Kidney (tissue), 14 donors: ENCODE measurements around the gene PATJ. TPM values are rescaled to one million over a fixed set of nuclear protein-coding genes. Genes with fewer than 3 reads are reported as not detected.

Source experiments
- DNase-seq, 5 donors: peaks; one replicate each; pipeline ENCODE4 v3.0.0-alpha.2; 2013 to 2020
- FAIRE-seq: peaks from 2 replicates; lab custom pipeline; 2012; peaks lifted over from hg19 to GRCh38; lab: Jason Lieb, UNC
- H3K27ac ChIP-seq, 2 donors: one replicate each; pipeline ENCODE4 v1.7.0; 2013; ENCODE audit warnings: low read depth in 2 of 2, low read length in 2 of 2, inconsistent platforms in 1 of 2
- H3K27me3 ChIP-seq: one replicate; pipeline ENCODE4 v1.7.1; 2013; ENCODE audit warnings: low read length, inconsistent platforms; ENCODE audit not compliant: control insufficient read depth, insufficient read depth
- H3K36me3 ChIP-seq, 3 donors: one replicate each; pipeline versions ENCODE4 v1.7.0 to v1.7.1; 2013; ENCODE audit warnings: low read length in 3 of 3, control low read depth in 1 of 3, inconsistent platforms in 1 of 3; ENCODE audit not compliant: insufficient read depth in 3 of 3, control insufficient read depth in 2 of 3
- H3K4me1 ChIP-seq, 3 donors: one replicate each; pipeline versions ENCODE4 v1.7.0 to v1.7.1; 2013; ENCODE audit warnings: low read length in 3 of 3, inconsistent platforms in 1 of 3, low read depth in 1 of 3; ENCODE audit not compliant: control insufficient read depth in 2 of 3, insufficient read depth in 2 of 3
- H3K4me3 ChIP-seq, 3 donors: one replicate each; pipeline versions ENCODE4 v1.7.0 to v1.8.1; 2013; ENCODE audit warnings: low read length in 3 of 3, control low read depth in 1 of 3, inconsistent platforms in 1 of 3
- H3K9ac ChIP-seq, 3 donors: one replicate each; pipeline versions ENCODE4 v1.7.0 to v1.7.1; 2013; ENCODE audit warnings: low read length in 3 of 3, control low read depth in 1 of 3, inconsistent platforms in 1 of 3
- H3K9me3 ChIP-seq, 3 donors: one replicate each; pipeline versions ENCODE4 v1.7.0 to v1.7.1; 2013; ENCODE audit warnings: low read length in 3 of 3, control low read depth in 1 of 3, inconsistent platforms in 1 of 3; ENCODE audit not compliant: control insufficient read depth in 2 of 3, insufficient read depth in 1 of 3
- intact Hi-C: fragments of 100-400 bp; cut with DNase I; formaldehyde crosslinking; loops from one replicate; pipeline ENCODE4 v1.11.1; 2022
- polyA plus RNA-seq: library from polyadenylated mRNA; stranded (reverse); fragments of 350-450 nt; fragmentation: Illumina TruSeq; extraction: RNeasy Lipid Tissue Mini Kit (QIAGEN cat#74804); gene quantifications from one replicate; pipeline ENCODE4 v1.2.3, GENCODE V29; 2014; ENCODE audit warnings: low read depth, low replicate concordance; ENCODE audit not compliant: insufficient read depth
- total RNA-seq: library from RNA; stranded (reverse); fragmentation: NEBNext Ultra II Directional; extraction: Animal tissue kit (Norgen Biotek cat#: 25700); gene quantifications from one replicate; pipeline ENCODE4 v1.2.1, GENCODE V29; 2021
- TF ChIP-seq, protein P1 (sequence below): IDR thresholded peaks from 3 replicates; pipeline ENCODE4 v1.5.1; 2012; ENCODE audit warnings: mild to moderate bottlenecking, moderate library complexity, borderline replicate concordance; ENCODE audit not compliant: insufficient read depth; ENCODE audit errors: extremely low read depth
- donor health status: control.
- donor health status: control.
- donor health status: control.
- donor health status: control.
- donor health status: control.
- donor health status: DM: yes; HTN: yes; CAD: no.
- donor health status: Normal renal cell carcinoma (clear cell type).

The PATJ gene
- total and polyA plus RNA-seq, 2 donors from 2014 or later = 44.0 to 98.0 TPM

DNA sequence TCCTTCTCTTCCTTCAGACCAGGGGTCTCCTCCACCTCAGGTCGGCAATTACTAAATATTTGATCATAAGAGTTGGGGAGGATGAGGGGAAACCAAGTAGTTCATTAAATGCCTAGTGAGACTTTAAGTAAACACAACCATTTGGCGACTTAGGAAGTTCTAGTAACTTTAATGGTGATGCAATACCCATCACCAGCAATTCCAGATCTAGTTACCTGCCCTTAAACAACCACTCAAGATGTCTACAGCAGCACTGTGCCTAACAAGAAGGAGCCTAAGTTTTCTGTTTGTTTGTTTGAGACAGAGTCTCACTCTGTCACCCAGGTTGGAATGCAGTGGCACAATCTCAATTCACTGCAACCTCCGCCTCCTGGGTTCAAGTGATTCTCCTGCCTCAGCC is 395.7 kb downstream of the PATJ start:
- TF ChIP-seq, protein P1, sequence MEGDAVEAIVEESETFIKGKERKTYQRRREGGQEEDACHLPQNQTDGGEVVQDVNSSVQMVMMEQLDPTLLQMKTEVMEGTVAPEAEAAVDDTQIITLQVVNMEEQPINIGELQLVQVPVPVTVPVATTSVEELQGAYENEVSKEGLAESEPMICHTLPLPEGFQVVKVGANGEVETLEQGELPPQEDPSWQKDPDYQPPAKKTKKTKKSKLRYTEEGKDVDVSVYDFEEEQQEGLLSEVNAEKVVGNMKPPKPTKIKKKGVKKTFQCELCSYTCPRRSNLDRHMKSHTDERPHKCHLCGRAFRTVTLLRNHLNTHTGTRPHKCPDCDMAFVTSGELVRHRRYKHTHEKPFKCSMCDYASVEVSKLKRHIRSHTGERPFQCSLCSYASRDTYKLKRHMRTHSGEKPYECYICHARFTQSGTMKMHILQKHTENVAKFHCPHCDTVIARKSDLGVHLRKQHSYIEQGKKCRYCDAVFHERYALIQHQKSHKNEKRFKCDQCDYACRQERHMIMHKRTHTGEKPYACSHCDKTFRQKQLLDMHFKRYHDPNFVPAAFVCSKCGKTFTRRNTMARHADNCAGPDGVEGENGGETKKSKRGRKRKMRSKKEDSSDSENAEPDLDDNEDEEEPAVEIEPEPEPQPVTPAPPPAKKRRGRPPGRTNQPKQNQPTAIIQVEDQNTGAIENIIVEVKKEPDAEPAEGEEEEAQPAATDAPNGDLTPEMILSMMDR = no peak
- no peak for FAIRE-seq
- Histone ChIP-seq H3K4me1 (no peaks in the 10 kb centered on the region), H3K27ac (no peak overlapping the region), H3K9ac (no peak overlapping the region), H3K27me3 (no peaks in the 10 kb centered on the region), H3K9me3 (no peaks in the 10 kb centered on the region), H3K36me3 (peaks cover 0 to 12% (median 5%) of the 10 kb centered on the region in 3 donors), H3K4me3 (no peak overlapping the region)
- intact Hi-C loops = no loop called here
- DNase-seq = no peak

DNA sequence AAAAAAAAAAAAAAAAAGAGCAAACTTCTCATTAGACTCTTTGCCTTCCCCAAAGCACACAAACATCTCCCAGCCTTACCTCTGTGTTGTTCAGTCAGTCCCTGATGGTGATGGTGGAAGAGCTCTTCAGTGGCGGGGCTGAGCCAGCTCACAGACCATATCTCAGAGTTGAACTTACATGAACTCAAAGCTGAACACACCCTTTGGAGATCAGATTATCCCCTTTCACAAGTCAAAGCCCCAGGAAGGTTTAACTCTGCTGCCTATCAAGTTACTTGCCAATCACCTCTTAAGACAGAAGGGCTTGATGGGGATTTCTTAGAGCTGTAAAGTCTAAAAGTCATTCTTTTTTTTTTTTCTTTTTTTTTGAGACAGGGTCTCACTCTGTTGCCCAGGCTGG is 397.1 kb downstream of the PATJ start:
- H3K36me3 ChIP-seq = peaks cover 0 to 12% (median 5%) of the 10 kb centered on the region in 3 donors
- no peaks in the 10 kb centered on the region for H3K9me3 ChIP-seq
- TF ChIP-seq, protein P1 = no peak
- no peak overlapping the region for H3K9ac ChIP-seq
- no peak overlapping the region for H3K4me3 ChIP-seq
- no peak for FAIRE-seq
- intact Hi-C loops = no loop called here
- no peak overlapping the region for H3K27ac ChIP-seq
- DNase-seq = no peak
- no peaks in the 10 kb centered on the region for H3K4me1 ChIP-seq
- H3K27me3 ChIP-seq = no peaks in the 10 kb centered on the region

DNA sequence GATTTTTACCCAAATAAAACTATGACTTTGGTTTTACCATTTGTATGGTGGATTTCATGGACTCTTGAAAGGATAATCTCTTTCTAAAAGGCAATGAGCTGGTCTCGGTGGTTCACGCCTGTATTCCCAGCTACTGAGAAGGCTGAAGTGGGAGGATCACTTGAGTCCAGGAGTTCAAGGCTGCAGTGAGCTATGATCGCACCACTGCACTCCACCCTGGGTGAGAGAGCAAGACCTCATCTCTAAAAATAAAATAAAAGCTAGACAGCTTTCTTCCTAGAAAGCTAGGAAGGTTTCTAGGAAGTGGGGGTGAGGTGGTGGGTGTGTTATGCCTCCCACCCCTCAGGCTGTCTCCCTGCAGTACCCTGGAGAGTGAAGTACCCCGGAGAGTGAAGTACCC is 398.4 kb downstream of the PATJ start:
- TF ChIP-seq, protein P1 = no peak
- no peak for FAIRE-seq
- intact Hi-C loops = no loop called here

DNA sequence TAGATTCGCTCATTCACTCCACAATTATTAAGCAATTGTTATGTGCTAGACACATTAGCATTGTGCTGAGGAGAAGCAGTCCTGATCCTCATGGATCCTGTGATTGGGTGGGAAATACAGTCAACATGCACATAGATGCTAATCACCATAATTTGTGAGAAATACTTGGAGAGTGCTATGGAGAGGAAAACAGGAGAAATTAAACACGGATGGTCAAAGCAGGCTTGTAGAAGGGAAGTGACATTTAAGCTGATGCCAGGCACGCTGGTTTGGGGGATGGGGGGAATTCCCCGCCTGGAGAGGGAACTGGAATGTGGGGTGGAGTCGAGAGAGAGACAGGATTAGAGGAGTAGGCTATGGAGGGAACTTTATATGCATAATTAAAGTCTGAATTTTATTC is 400.2 kb downstream of the PATJ start:
- Histone ChIP-seq H3K4me3 (no peak overlapping the region), H3K4me1 (no peaks in the 10 kb centered on the region), H3K27ac (no peak overlapping the region), H3K36me3 (peaks cover 0 to 16% (median 6%) of the 10 kb centered on the region in 3 donors), H3K9ac (no peak overlapping the region), H3K27me3 (no peaks in the 10 kb centered on the region), H3K9me3 (no peaks in the 10 kb centered on the region)
- FAIRE-seq (no peak), DNase-seq (peak in 2 of 5 donors; percentile 21 to 43)
- intact Hi-C loops = no loop called here
- TF ChIP-seq, protein P1 = no peak

More for the DNA sequence above, 398.4 kb downstream of the PATJ start:
- Histone ChIP-seq H3K27ac (no peak overlapping the region), H3K4me3 (no peak overlapping the region), H3K9ac (no peak overlapping the region), H3K36me3 (peaks cover 0 to 7% (median 5%) of the 10 kb centered on the region in 3 donors), H3K27me3 (no peaks in the 10 kb centered on the region), H3K4me1 (no peaks in the 10 kb centered on the region), H3K9me3 (no peaks in the 10 kb centered on the region)
- DNase-seq = no peak
